ENCODE data around the gene PLAC9.

Gene PLAC9

DNA sequence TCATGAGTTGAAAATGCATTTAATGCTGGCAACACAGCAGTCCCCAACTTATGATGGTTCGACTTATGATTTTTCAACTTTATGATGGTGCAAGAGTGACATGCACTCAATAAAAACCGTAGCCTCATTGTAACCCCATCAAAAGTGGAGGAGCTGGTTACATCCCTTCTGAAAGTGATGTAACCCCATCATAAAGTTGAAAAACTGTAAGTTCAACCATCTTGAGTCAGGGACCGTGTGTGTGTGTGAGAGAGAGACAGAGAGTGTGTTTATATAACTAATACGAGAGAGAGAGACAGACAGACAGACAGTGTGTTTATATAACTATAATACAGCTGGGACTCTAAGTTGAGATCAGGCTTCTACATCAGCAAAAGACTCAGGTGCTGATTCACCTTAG lies 51.8 kb downstream of the PLAC9 start:
- DNase-seq (ENCODE audit: low read depth) = no peak

DNA sequence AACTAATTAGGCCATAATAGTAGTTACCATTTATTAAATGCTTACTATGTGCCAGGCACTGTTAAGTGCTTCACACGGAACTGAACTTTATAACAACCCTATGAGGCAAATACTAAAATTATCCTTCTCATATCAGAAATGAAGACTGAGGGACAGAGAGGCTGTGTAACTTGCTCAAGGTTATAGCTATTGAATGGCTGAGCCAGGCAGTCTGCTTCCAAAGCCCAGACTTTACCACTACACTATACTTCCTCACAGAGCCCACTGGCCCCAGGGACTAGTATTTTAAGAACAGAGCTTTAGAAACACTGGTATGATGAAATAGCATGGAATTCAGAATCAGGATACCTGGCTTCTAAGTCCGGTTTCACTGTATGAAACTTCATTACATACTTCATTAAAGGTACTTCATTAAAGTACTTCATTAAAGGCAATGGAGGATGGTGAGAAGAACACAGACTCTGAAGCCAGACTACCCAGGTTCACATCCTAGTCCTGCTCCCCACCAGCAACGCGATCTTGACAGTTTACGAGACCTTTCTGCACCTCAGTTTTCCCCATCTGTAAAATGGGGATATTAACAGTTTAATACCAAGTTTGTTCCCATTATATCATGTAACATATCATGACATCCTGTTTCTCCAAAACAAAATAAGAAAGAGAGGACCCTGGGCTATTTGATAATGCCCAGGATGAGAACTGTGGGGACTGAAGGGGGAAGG lies 53.2 kb downstream of the PLAC9 start:
- no peak for DNase-seq (ENCODE audit: low read depth)

DNA sequence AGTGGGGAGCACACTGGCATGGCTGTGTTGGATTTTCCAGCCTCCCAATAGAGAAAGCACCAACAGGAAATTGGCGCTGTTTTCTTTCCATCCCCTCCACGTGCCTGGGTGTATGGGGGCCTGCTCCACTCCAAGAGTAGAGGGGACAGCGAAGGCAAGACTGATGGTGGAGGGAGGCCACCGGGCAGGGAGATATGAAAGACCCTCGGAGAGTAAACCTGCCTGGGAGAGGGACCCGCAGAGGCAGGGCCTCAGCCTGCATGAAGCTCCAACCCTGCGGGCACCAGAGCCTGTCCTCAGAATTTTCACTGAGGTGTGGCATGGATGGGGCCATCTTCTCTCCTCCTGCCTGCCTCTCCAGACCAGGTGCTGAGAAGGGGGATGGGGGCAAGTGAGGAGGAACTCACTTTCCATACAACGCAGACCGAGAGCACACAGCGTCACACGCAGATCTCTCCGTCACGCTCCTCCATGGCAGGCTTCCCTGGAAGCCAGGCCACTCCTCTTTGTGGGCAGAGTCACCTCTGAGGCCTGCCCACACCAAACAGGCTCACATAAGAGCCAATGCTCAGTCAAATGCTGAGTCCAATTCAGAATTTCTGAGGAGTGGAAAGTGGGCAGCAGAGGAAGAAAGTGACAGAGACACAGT lies 54.0 kb downstream of the PLAC9 start:
- DNase-seq (ENCODE audit: low read depth) = no peak

DNA sequence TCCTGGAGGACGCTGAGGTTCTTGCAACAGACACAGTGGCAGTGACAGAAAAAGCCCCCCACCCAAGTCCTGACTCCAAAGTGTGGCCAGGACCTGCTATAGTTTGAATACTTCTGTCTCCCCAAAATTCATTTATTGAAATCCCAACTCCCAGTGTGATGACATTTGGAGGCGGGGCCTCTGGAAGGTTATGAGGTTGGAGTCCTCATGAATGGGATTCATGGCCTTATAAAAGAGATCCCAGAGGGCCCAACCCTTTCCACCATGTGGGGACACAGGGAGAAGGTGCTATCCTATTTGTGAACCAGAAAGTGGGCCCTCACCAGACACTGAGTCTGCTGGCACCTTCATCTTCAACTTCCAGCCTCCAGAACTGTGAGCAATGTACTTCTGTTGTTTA lies 54.5 kb downstream of the PLAC9 start:
- DNase-seq (ENCODE audit: low read depth) = no peak

DNA sequence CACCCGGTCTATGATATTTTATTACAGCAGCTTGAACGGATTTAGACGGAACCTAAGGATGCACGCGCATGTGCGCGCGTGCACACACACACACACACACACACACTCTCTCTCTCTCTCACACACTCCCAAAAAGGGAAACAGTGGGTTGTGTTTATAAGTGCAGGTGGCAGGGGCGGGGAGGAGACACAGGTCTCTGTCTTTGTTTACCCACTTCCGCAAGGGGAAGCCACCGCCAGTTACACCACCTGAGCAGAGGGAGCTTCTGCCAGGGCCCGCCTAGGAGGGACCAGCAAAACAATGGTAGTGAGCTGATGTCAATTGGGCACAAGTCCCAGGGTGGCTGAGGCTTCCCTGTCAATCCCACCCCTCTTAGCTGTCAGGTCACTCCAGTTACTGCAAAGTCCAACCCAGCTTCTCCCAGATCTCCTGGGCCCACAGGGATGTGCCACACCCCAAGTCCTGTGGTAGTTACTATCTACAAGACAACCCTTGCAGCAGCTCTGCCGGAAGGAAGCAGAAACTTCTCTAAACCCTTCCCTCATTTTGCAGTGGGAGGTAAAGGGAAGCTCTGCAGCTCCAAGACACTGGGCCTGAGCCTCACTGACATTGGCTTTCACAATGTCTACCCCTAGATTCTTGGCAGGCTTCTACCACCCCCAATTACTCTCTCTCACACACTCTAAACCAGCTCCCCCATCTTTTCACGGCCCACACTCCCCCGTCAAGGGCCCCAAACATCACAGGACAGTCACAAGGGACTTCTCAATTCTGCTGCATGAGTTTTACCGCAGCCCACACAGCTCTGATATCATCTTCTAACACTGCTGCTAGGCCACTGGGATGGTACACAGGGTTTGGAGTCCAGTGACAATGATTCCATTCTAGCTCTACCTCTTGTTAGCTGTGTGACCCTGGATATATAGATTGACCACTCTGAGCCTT lies 55.2 kb downstream of the PLAC9 start:
- no peak for DNase-seq (ENCODE audit: low read depth)

DNA sequence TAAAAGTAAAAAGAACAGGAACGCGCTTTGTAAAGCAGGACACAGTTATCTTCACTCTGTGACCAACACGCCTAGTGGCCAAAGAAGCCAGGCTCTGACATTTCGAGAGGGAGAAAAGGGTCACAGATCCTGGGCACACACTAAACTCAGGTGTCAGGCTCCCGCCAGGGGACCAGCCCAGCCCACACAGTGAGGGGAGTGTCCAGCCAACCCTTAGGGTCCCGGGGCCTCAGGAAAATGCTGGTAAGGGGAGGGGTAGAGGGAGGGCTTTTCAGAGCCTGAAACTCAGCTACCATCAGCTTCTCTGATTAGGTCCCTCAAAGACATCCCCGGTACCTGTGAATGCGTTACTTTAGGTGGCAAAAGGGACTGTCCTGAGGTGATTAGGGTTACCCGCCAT lies 56.2 kb downstream of the PLAC9 start:
- DNase-seq (ENCODE audit: low read depth) = no peak

DNA sequence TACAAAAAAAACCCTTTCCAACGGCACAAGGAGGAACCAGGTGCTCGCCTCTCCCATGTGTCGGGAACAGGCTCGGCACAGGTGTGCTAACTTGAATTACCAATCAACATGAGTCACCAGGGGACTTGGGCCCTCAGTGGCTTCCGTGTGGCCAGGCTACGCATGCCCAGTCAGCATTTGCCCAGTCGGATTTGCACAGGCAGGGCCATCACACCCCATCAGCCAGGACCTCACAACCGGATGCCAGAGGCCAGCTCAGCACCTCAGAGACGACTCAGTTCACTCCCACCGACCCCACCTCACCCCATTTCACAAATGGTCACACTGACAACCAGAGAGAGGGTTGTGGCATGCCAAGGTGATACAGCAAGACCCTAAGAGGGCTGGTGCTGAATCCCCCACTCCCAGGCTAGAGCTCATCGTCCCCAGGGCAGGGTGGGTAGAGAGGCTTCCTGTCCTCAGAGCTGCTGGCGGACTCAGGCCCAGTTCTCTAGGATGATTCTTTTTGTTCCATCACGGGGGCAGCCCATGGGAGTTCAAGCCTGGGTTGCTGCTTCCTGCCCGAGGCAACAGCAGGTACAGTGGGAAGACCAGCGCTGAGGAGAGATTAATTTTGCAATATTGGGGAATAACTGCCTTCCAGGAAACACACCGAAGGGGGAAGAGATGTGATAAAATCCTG lies 59.2 kb downstream of the PLAC9 start:
- no peak for DNase-seq (ENCODE audit: low read depth)

DNA sequence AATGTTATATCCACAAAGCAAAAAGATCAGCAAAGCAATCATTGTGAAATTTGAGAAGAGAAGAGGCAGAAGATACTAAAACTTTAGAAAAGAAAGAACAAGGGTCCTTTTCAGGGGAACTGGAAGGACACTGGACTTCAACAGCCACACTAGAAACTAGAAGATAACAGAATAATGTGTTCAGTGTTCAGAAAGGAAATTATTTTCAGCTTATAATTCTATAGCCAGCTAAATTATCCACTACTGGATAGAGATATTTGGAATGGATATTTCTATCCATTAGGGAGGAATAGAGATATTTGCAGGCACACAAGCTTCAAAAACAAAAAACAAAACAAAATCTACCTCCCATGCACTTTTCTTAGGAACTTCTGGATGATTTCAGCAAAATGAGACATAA lies 60.0 kb downstream of the PLAC9 start:
- no peak for DNase-seq (ENCODE audit: low read depth)

DNA sequence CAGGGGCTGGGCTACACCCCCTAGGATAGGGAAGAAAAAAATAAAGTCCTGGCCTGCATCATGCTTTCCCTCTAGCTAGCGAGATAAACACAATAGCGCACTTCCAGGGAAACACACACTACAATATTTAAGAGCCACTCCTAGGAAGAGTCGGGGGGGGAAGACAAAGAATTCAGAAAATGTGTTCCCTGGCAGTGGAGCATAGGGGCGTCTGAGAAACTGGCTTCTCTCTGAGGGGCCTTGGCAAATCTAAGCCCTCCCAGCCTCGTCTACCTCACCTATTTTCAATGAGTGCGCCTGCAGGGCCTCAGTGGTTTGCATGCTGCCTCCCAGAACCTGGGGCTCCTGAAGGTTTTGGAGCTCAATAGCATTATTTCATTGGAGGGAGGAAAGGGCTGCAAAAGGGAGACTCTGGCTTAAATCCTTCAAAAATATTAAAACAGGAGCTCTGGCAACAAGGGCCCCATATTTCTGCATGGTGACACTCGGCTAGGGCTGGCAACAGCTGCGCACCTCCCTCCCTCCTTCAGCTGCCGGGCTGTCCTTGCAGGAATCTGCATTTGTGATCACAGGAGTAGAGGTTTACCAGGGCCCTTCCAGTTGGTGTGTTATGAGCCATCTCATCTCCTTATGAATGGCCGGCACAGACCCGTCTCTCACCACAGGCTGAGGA lies 62.0 kb downstream of the PLAC9 start:
- DNase-seq (ENCODE audit: low read depth) = no peak
